ENCODE results near the gene NIT1.

NIT1 gene

DNA sequence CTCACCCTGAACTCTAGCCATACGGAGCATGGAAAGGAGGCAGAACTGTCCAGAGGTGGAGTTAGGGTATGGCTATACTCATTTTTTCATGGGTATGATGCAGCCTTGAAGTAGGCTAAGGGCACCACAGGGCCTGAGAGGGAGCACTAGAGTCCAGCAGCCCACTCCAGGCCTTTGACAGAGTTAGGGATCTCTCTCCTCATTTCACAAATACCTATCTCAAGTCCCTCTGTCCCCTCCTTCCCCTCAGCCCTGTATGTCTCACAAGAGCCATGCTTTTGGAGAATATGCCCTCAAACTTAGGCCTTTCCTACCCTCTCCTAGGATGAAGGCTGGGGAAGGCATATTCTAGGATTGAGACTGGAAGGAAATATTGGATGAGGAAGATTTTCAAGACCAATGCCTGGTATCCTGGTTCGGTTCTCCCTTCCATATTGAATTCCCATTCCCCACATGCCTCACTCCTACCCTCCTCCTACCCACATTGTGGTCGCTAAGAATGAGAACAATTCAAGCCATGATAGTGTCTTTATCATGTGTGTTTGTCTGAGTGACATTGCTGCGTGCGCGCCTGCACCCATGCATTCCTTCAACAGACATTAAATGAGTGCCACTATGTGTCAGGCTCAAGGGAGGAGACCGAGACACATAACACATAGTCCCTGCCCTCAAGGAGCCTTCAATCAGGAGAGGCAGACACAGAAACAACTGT lies 26.0 kb upstream of the NIT1 start:
- Mint-ChIP-seq H3K4me1 (peaks cover 10% of the 10 kb centered on the region), H3K4me3 (no peak overlapping the region), H3K27me3 (ENCODE audit: low read depth, poor library complexity) (peaks cover 18% of the 10 kb centered on the region), H3K27ac (no peak overlapping the region), H3K9me3 (no peaks in the 10 kb centered on the region), H3K36me3 (ENCODE audit: low read depth) (no peaks in the 10 kb centered on the region)
- TF ChIP-seq, protein P1, sequence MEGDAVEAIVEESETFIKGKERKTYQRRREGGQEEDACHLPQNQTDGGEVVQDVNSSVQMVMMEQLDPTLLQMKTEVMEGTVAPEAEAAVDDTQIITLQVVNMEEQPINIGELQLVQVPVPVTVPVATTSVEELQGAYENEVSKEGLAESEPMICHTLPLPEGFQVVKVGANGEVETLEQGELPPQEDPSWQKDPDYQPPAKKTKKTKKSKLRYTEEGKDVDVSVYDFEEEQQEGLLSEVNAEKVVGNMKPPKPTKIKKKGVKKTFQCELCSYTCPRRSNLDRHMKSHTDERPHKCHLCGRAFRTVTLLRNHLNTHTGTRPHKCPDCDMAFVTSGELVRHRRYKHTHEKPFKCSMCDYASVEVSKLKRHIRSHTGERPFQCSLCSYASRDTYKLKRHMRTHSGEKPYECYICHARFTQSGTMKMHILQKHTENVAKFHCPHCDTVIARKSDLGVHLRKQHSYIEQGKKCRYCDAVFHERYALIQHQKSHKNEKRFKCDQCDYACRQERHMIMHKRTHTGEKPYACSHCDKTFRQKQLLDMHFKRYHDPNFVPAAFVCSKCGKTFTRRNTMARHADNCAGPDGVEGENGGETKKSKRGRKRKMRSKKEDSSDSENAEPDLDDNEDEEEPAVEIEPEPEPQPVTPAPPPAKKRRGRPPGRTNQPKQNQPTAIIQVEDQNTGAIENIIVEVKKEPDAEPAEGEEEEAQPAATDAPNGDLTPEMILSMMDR (IDR thresholded peaks at IDR 0.05): no peak
- no peak for DNase-seq

DNA sequence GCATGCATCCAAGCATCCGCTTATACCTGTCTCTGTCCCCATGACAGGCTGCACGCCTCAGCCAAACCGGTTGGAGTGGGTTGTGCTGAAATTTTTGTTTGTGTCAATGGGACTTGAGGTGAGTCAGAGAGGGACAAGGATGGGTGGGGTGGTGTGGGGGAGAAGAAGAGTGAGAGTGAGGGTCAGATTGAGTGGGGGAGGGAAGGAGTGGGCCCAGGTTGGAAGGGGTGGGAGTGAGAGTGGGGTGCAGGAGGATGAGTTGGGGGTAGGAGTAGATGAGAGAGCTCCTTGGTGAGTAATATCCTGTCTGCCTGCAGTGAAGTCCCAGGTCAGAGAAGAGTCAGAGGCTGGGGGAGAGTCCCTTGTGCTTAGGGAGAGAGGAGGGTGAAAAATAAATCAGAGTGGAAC lies 25.3 kb upstream of the NIT1 start:
- TF ChIP-seq, protein P1 (IDR thresholded peaks at IDR 0.05): no peak
- peaks cover 21% of the 10 kb centered on the region for H3K27me3 Mint-ChIP-seq (ENCODE audit: low read depth, poor library complexity)
- H3K4me1 Mint-ChIP-seq: peaks cover 14% of the 10 kb centered on the region
- no peaks in the 10 kb centered on the region for H3K36me3 Mint-ChIP-seq (ENCODE audit: low read depth)
- no peaks in the 10 kb centered on the region for H3K9me3 Mint-ChIP-seq
- H3K4me3 Mint-ChIP-seq: no peak overlapping the region
- no peak for DNase-seq
- H3K27ac Mint-ChIP-seq: no peak overlapping the region

DNA sequence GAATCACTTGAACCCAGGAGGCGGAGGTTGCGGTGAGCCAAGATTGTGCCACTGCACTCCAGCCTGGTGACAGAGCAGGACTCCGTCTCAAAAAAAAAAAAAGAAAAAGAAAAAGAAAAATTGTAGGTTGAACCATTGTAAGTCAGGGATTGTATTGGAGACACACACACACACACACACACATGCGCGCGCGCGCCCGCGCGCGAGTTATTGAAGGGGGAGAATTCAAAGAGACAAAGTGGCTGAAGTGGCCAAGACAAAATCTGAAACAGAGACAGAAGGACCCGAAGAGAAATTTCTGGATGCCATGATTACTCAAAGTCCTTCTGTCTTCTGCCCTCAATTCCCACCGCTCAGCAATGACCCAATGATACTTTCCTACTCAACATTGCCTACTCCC lies 23.4 kb upstream of the NIT1 start:
- Mint-ChIP-seq H3K27me3 (ENCODE audit: low read depth, poor library complexity) (peaks cover 25% of the 10 kb centered on the region), H3K27ac (no peak overlapping the region), H3K4me3 (no peak overlapping the region), H3K4me1 (peaks cover 27% of the 10 kb centered on the region), H3K36me3 (ENCODE audit: low read depth) (no peaks in the 10 kb centered on the region), H3K9me3 (no peaks in the 10 kb centered on the region)
- DNase-seq: no peak
- TF ChIP-seq, protein P1 (IDR thresholded peaks at IDR 0.05): no peak

DNA sequence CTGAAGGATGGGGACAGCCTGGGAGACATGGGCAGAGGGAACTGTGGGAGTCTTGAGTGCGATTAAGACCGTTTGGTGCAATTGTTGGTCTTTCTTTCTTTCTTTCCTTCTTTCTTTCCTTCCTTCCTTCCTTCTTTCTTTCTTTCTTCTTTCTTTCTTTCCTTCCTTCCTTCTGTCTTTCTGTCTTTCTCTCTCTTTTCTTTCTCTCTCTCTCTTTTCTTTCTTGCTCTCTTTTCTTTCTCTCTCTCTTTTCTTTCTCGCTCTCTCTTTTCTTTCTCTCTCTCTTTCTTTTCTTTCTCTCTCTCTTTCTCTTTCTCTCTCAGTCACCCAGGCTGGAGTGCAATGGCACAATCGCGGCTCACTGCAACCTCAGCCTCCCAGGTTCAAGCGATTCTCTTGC lies 22.7 kb upstream of the NIT1 start:
- Mint-ChIP-seq H3K27ac (no peak overlapping the region), H3K27me3 (ENCODE audit: low read depth, poor library complexity) (peaks cover 25% of the 10 kb centered on the region), H3K4me3 (no peak overlapping the region), H3K9me3 (no peaks in the 10 kb centered on the region), H3K4me1 (peaks cover 31% of the 10 kb centered on the region), H3K36me3 (ENCODE audit: low read depth) (peaks cover 7% of the 10 kb centered on the region)
- TF ChIP-seq, protein P1 (IDR thresholded peaks at IDR 0.05): no peak
- no peak for DNase-seq

DNA sequence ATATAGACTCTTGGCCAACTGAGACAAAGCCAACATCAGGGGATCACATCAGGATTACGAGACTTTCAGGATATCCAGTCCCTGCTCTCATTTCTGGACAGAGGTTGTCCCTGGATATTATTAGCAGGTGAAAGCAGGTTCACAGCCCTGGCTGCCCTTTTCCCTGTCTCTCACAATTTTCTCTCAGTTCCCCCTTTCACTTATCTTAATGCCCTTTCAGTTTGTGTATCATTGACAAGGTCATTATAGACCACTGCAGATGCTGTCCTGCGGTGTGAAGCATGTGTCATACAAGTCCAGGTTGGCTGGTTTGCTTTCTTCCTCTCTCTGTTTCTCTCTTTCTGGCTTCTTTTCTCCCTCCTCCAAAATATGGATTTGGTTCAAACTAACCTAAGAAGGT lies 21.9 kb upstream of the NIT1 start:
- DNase-seq: no peak
- H3K36me3 Mint-ChIP-seq (ENCODE audit: low read depth): peaks cover 9% of the 10 kb centered on the region
- H3K9me3 Mint-ChIP-seq: no peaks in the 10 kb centered on the region
- H3K4me1 Mint-ChIP-seq: peaks cover 31% of the 10 kb centered on the region
- H3K27ac Mint-ChIP-seq: no peak overlapping the region
- peaks cover 25% of the 10 kb centered on the region for H3K27me3 Mint-ChIP-seq (ENCODE audit: low read depth, poor library complexity)
- TF ChIP-seq, protein P1 (IDR thresholded peaks at IDR 0.05): no peak
- no peak overlapping the region for H3K4me3 Mint-ChIP-seq

DNA sequence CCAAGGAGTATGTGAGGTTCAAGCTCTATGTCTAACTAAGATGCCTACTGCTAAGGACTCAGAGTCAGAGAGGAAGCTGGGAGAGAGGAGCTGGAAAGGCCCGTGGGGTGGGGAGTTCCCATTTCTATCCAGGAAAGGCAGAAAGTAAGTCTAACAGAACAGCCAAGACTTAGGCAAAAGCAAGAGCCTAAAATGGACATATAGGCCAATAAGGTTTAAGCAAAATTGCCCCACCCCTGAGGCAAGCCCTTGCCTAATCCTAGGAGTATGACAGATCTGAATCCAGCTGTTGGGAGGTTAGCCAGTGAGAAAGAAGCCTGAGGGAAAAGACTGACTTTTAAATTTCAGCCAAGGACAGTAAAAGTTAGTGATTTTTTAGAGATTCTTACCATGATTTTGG lies 21.4 kb upstream of the NIT1 start:
- H3K27ac Mint-ChIP-seq: no peak overlapping the region
- TF ChIP-seq, protein P1 (IDR thresholded peaks at IDR 0.05): no peak
- H3K4me1 Mint-ChIP-seq: peaks cover 29% of the 10 kb centered on the region
- no peak overlapping the region for H3K4me3 Mint-ChIP-seq
- H3K27me3 Mint-ChIP-seq (ENCODE audit: low read depth, poor library complexity): peaks cover 25% of the 10 kb centered on the region
- peaks cover 12% of the 10 kb centered on the region for H3K36me3 Mint-ChIP-seq (ENCODE audit: low read depth)
- no peak for DNase-seq
- H3K9me3 Mint-ChIP-seq: no peaks in the 10 kb centered on the region

Data from nephron progenitor cell (in vitro differentiated cells).